RWPE1 (cell line): ENCODE results near the gene KMT2C.
A peak's percentile ranks its signal among the peaks of the same experiment; 100 is the strongest.
"Not testable (repeated sequence)": the region's sequence is repeated elsewhere in the genome, so short reads cannot be mapped to it uniquely, and the experiment has no call there.

Source experiments
- CTCF ChIA-PET: fragments of 350-600 bp; sonication (Branson Sonifier 250); formaldehyde crosslinking; extraction: SDS; loops from one replicate; lab custom pipeline; 2021; lab: Yijun Ruan, JAX
- POLR2A ChIA-PET: fragments of 400-600 bp; formaldehyde crosslinking; extraction: SDS; loops from one replicate; lab custom pipeline; 2020; ENCODE audit warnings: antibody characterized with exemption; ENCODE audit not compliant: low non-redundant PET; lab: Yijun Ruan, JAX
- DNase-seq: peaks from one replicate; pipeline ENCODE4 v3.0.0; 2012; ENCODE audit warnings: low spot score
- H3K27ac ChIP-seq: fragments of 450-650 bp; 2 replicates; pipeline ENCODE4 v1.5.1; 2017
- TF ChIP-seq, protein P1 (sequence below): fragments of 450-650 bp; conservative IDR thresholded peaks from 2 replicates; pipeline ENCODE4 v1.5.1; 2017; ENCODE audit warnings: low read depth, mild to moderate bottlenecking

Gene KMT2C

DNA sequence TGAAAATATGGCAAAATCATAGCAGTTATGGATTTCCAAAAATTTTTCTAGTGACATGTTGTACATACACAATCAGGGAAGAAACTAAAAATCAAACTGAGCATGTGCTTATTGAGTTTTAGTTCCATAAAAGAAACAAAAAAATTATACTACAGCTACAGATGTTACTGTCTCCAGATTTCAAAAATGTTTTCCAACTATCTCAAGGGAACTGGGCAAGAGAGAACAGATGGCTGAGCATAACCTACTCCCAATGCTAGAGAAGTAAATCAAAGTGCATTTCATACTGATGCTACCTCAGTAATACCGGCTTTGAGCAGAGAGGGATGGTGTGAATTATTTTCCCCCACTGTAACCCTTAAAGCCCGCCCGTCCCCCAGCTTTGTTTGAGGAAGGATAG is 40.7 kb upstream of the KMT2C start:
- CTCF ChIA-PET = interaction anchor here (0.6 to 0.7 kb wide), 2 partner anchors 700 to 758 kb away, joined by 3 read pairs; no protein-coding TSS in a partner anchor
- no peak for DNase-seq
- TF ChIP-seq, protein P1, sequence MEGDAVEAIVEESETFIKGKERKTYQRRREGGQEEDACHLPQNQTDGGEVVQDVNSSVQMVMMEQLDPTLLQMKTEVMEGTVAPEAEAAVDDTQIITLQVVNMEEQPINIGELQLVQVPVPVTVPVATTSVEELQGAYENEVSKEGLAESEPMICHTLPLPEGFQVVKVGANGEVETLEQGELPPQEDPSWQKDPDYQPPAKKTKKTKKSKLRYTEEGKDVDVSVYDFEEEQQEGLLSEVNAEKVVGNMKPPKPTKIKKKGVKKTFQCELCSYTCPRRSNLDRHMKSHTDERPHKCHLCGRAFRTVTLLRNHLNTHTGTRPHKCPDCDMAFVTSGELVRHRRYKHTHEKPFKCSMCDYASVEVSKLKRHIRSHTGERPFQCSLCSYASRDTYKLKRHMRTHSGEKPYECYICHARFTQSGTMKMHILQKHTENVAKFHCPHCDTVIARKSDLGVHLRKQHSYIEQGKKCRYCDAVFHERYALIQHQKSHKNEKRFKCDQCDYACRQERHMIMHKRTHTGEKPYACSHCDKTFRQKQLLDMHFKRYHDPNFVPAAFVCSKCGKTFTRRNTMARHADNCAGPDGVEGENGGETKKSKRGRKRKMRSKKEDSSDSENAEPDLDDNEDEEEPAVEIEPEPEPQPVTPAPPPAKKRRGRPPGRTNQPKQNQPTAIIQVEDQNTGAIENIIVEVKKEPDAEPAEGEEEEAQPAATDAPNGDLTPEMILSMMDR = no peak
- POLR2A ChIA-PET = no interaction called here
- no peak overlapping the region for H3K27ac ChIP-seq

DNA sequence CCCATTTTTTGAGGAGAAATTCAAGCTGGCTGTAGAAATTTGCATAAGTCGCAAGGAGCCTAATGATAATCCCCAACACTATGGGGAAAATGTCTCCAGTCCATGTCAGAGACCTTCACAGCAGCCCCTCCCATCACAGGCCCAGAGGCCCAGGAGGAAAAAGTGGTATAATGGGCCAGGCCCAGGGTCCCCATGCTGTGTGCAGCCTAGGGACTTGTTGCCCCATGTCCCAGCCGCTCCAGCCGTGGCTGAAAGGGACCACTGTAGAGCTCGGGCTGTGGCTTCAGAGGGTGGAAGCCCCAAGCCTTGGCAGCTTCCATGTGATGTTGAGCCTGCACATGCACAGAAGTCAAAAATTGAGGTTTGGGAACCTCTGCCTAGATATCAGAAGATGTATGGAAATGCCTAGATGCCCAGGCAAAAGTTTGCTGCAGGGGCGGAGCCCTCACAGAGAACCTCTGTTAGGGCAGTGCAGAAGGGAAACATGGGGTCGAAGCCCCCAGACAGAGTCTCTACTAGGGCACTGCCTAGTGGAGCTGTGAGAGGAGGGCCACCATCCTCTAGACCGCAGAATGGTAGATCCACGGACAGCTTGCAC is 35.3 kb upstream of the KMT2C start:
- POLR2A ChIA-PET = interaction anchor here (0.6 kb wide), 1 partner anchor 399 kb away, joined by 4 read pairs; no protein-coding TSS in a partner anchor
- H3K27ac ChIP-seq, CTCF ChIA-PET, DNase-seq: not testable (repeated sequence)

DNA sequence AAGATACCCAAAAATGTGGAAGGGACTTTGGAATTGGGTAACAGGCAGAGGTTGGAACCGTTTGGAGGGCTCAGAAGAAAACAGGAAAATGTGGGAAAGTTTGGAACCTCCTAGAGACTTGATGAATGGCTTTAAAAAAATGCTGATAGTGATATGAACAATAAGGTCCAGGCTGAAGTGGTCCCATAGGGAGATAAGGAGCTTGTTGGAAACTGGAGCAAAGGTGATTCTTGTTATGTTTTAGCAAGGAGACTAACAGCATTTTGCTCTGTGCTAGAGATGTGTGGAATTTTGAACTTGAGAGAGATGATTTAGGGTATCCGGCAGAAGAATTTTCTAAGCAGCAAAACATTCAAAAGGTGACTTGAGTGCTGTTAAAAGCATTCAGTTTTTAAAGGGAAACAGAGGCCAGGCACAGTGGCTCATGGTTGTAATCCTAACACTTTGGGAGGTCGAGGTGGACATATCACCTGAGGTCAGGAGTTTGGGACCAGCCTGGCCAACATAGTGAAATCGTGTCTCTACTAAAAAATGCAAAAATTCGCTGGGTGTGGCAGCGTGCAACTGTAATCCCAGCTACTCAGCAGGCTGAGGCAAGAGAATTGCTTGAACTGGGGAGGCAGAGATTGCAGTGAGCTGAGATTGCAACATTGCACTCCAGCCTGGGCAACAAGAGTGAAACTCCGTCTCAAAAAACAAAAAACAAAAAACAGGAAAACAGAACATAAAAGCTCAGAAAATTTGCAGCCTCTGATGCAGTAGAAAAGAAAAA is 34.6 kb upstream of the KMT2C start:
- POLR2A ChIA-PET = interaction anchor here (0.6 kb wide), 1 partner anchor 398 kb away, joined by 4 read pairs; no protein-coding TSS in a partner anchor
- DNase-seq, CTCF ChIA-PET, H3K27ac ChIP-seq: not testable (repeated sequence)

DNA sequence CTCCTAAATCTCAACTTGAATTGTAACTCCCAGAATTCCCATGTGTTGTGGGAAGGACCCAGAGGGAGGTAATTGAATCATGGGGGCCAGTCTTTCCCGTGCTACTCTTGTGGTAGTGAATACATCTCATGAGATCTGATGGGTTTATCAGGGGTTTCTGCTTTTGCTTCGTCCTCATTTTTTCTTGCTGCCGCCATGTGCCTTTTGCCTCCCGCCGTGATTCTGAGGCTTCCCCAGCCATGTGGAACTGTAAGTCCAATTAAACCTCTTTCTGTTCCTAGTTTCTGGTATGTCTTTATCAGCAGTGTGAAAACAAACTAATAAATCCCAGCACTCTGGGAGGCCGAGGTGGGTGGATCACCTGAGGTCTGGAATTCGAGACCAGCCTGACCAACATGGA is 33.8 kb upstream of the KMT2C start:
- H3K27ac ChIP-seq, DNase-seq, POLR2A ChIA-PET, CTCF ChIA-PET: not testable (repeated sequence)

DNA sequence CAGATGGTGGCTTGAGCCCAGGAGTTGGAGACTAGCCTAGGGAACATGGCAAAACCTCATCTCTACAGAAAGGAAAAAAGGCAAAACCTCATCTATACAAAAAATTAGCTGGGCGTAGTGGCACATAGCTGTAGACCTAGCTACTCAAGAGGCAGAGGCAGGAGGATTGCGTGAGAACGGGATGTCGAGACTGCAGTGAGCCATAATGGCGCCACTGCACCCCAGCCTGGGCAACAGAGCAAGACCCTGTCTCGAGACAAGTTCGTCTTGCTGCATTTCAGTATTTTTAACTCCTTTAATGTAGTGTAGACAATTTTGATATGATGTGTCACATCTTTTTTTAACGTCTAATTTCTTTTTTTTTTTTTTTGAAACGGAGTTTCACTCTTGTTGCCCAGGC is 31.4 kb upstream of the KMT2C start:
- TF ChIP-seq, protein P1 = no peak
- ChIA-PET CTCF (interaction anchor here (0.5 kb wide), 1 partner anchor 77 kb away, joined by 3 read pairs; no protein-coding TSS in a partner anchor), POLR2A (no interaction called here)
- no peak for DNase-seq
- no peak overlapping the region for H3K27ac ChIP-seq

DNA sequence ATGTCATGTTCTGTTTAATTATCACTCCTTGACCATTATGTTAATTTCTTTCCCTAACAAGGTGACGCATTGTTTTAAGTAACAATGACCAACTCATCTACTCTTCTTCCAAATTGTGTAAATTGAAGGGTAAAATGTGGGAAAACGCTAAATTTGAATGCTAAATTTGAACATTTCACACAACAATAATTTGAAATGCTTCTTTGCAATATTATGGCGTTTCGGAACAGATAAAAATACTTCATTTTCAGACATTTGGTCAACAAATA is 29.2 kb upstream of the KMT2C start:
- no peak for DNase-seq
- TF ChIP-seq, protein P1 = no peak
- CTCF ChIA-PET = no interaction called here
- peak overlapping the region; percentile 97 for H3K27ac ChIP-seq
- POLR2A ChIA-PET = no interaction called here

DNA sequence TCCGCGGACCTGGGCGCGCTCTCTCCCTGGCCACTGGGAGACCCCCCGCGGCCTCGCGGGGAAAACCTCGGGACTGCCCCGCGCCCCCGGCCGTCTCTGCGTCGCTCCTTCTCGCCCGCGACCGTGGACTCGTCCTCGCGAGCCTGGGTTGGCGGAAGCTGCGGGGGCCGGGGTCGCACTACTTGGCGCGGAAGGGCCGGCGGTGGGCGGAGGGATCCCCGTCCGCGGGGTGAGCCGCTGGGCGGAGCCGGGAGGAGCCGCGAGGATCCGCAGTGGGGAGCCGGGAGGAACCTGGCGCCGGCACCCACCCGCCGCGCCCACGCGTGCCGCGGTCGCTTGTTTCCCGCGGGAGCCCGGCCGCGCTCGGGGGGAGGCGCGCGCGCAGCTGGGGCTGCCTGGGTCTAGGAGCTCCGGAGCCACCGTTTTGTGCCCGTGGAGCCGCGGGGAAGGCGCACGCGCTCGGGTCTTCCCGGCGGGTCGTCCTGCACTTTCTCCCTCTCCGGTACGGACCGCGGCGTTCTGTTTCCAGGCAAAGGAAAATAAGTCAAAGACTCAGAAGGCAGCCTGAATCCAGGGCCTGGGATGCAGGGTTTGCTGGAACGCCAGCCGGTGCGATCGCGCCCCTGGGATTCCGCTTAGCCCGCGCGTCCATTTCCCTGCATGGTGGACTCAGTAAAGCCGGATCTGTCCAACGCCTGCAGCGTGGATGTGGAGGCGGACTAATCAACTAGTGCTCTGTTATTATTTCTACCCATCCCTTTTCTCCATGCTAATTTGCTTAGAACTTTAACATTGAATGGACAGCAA is 28.7 kb upstream of the KMT2C start:
- ChIA-PET POLR2A (interaction anchor here (0.6 kb wide), 1 partner anchor 42 kb away, joined by 4 read pairs; no protein-coding TSS in a partner anchor), CTCF (no interaction called here)
- DNase-seq = peak; percentile 70
- H3K27ac ChIP-seq = peak overlapping the region; percentile 97
- TF ChIP-seq, protein P1 = no peak
